ENCODE data around the gene PRR12.

The PRR12 gene

GRCh38 chr19:49585023-49585422 is 6.0 kb upstream of the PRR12 start:
- H3K4me1 ChIP-seq (ENCODE audit: control insufficient read depth, low read depth, low read length): peaks cover 10% of the 10 kb centered on the region

GRCh38 chr19:49587227-49587626 is 3.8 kb upstream of the PRR12 start:
- Histone ChIP-seq H3K27ac (ENCODE audit: low read length) (no peak overlapping the region), H3K9ac (ENCODE audit: low read length) (no peak overlapping the region), H3K27me3 (ENCODE audit: control insufficient read depth, insufficient read depth, low read length) (no peaks in the 10 kb centered on the region), H3K36me3 (ENCODE audit: control insufficient read depth, low read depth, low read length) (no peaks in the 10 kb centered on the region), H3K4me1 (ENCODE audit: control insufficient read depth, low read depth, low read length) (peaks cover 10% of the 10 kb centered on the region), H3K4me3 (ENCODE audit: low read length) (no peak overlapping the region), H3K9me3 (ENCODE audit: control insufficient read depth, low read depth, low read length) (no peaks in the 10 kb centered on the region)

More at GRCh38 chr19:49585023-49585422, 6.0 kb upstream of the PRR12 start:
- Histone ChIP-seq H3K27ac (ENCODE audit: low read length) (peak overlapping the region; percentile 61), H3K9ac (ENCODE audit: low read length) (peak overlapping the region; percentile 39), H3K9me3 (ENCODE audit: control insufficient read depth, low read depth, low read length) (no peaks in the 10 kb centered on the region), H3K36me3 (ENCODE audit: control insufficient read depth, low read depth, low read length) (no peaks in the 10 kb centered on the region), H3K4me3 (ENCODE audit: low read length) (no peak overlapping the region), H3K27me3 (ENCODE audit: control insufficient read depth, insufficient read depth, low read length) (no peaks in the 10 kb centered on the region)

- Histone ChIP-seq H3K9ac (ENCODE audit: low read length) (no peak overlapping the region), H3K27me3 (ENCODE audit: control insufficient read depth, insufficient read depth, low read length) (no peaks in the 10 kb centered on the region), H3K9me3 (ENCODE audit: control insufficient read depth, low read depth, low read length) (no peaks in the 10 kb centered on the region), H3K27ac (ENCODE audit: low read length) (no peak overlapping the region), H3K4me1 (ENCODE audit: control insufficient read depth, low read depth, low read length) (peaks cover 11% of the 10 kb centered on the region), H3K36me3 (ENCODE audit: control insufficient read depth, low read depth, low read length) (no peaks in the 10 kb centered on the region), H3K4me3 (ENCODE audit: low read length) (no peak overlapping the region)
Observed at GRCh38 chr19:49588365-49589122, 2.4 kb upstream of the PRR12 start.

GRCh38 chr19:49589502-49589905 is 1.5 kb upstream of the PRR12 start:
- Histone ChIP-seq H3K36me3 (ENCODE audit: control insufficient read depth, low read depth, low read length) (peaks cover 6% of the 10 kb centered on the region), H3K27ac (ENCODE audit: low read length) (no peak overlapping the region), H3K4me3 (ENCODE audit: low read length) (no peak overlapping the region), H3K27me3 (ENCODE audit: control insufficient read depth, insufficient read depth, low read length) (no peaks in the 10 kb centered on the region), H3K9me3 (ENCODE audit: control insufficient read depth, low read depth, low read length) (no peaks in the 10 kb centered on the region), H3K9ac (ENCODE audit: low read length) (no peak overlapping the region), H3K4me1 (ENCODE audit: control insufficient read depth, low read depth, low read length) (peaks cover 17% of the 10 kb centered on the region)

GRCh38 chr19:49590071-49590970 is 661 bp upstream of the PRR12 start:
- Histone ChIP-seq H3K36me3 (ENCODE audit: control insufficient read depth, low read depth, low read length) (peaks cover 10% of the 10 kb centered on the region), H3K27ac (ENCODE audit: low read length) (peak overlapping the region; percentile 96), H3K9me3 (ENCODE audit: control insufficient read depth, low read depth, low read length) (no peaks in the 10 kb centered on the region), H3K4me1 (ENCODE audit: control insufficient read depth, low read depth, low read length) (peaks cover 13% of the 10 kb centered on the region), H3K9ac (ENCODE audit: low read length) (peak overlapping the region; percentile 82), H3K27me3 (ENCODE audit: control insufficient read depth, insufficient read depth, low read length) (no peaks in the 10 kb centered on the region), H3K4me3 (ENCODE audit: low read length) (peak overlapping the region; percentile 96)

GRCh38 chr19:49591731-49592485 is 926 bp downstream of the PRR12 start:
- Histone ChIP-seq H3K27ac (ENCODE audit: low read length) (peak overlapping the region; percentile 78), H3K4me3 (ENCODE audit: low read length) (peak overlapping the region; percentile 92), H3K27me3 (ENCODE audit: control insufficient read depth, insufficient read depth, low read length) (no peaks in the 10 kb centered on the region), H3K9me3 (ENCODE audit: control insufficient read depth, low read depth, low read length) (no peaks in the 10 kb centered on the region), H3K36me3 (ENCODE audit: control insufficient read depth, low read depth, low read length) (peaks cover 19% of the 10 kb centered on the region), H3K4me1 (ENCODE audit: control insufficient read depth, low read depth, low read length) (peaks cover 9% of the 10 kb centered on the region), H3K9ac (ENCODE audit: low read length) (peak overlapping the region; percentile 95)

GRCh38 chr19:49592486-49593232 is 1.7 kb downstream of the PRR12 start:
- Histone ChIP-seq H3K9me3 (ENCODE audit: control insufficient read depth, low read depth, low read length) (no peaks in the 10 kb centered on the region), H3K9ac (ENCODE audit: low read length) (peak overlapping the region; percentile 95), H3K27ac (ENCODE audit: low read length) (peak overlapping the region; percentile 55), H3K4me1 (ENCODE audit: control insufficient read depth, low read depth, low read length) (peaks cover 9% of the 10 kb centered on the region), H3K4me3 (ENCODE audit: low read length) (peak overlapping the region; percentile 92), H3K27me3 (ENCODE audit: control insufficient read depth, insufficient read depth, low read length) (no peaks in the 10 kb centered on the region), H3K36me3 (ENCODE audit: control insufficient read depth, low read depth, low read length) (peaks cover 21% of the 10 kb centered on the region)

- Histone ChIP-seq H3K27me3 (ENCODE audit: control insufficient read depth, insufficient read depth, low read length) (no peaks in the 10 kb centered on the region), H3K4me1 (ENCODE audit: control insufficient read depth, low read depth, low read length) (peaks cover 9% of the 10 kb centered on the region), H3K36me3 (ENCODE audit: control insufficient read depth, low read depth, low read length) (peaks cover 26% of the 10 kb centered on the region), H3K9ac (ENCODE audit: low read length) (peak overlapping the region; percentile 95), H3K9me3 (ENCODE audit: control insufficient read depth, low read depth, low read length) (no peaks in the 10 kb centered on the region), H3K4me3 (ENCODE audit: low read length) (peak overlapping the region; percentile 92), H3K27ac (ENCODE audit: low read length) (no peak overlapping the region)
Observed at GRCh38 chr19:49593233-49594113, 2.5 kb downstream of the PRR12 start.

GRCh38 chr19:49594157-49594992 is 3.4 kb downstream of the PRR12 start:
- H3K27ac ChIP-seq (ENCODE audit: low read length): no peak overlapping the region
- H3K4me1 ChIP-seq (ENCODE audit: control insufficient read depth, low read depth, low read length): peaks cover 9% of the 10 kb centered on the region
- H3K4me3 ChIP-seq (ENCODE audit: low read length): peak overlapping the region; percentile 29
- no peaks in the 10 kb centered on the region for H3K27me3 ChIP-seq (ENCODE audit: control insufficient read depth, insufficient read depth, low read length)
- no peak overlapping the region for H3K9ac ChIP-seq (ENCODE audit: low read length)
- H3K9me3 ChIP-seq (ENCODE audit: control insufficient read depth, low read depth, low read length): no peaks in the 10 kb centered on the region
- peaks cover 35% of the 10 kb centered on the region for H3K36me3 ChIP-seq (ENCODE audit: control insufficient read depth, low read depth, low read length)
